Measurements from ENCODE around the gene KCNAB1.

- TF ChIP-seq CTCF (IDR thresholded peaks at IDR 0.05) (no peak), EZH2 (IDR thresholded peaks at IDR 0.05; ENCODE audit: borderline replicate concordance, insufficient read depth, low read depth, low read length, poor library complexity, severe bottlenecking) (no peak)
Measured at GRCh38 chr3:156463123-156463522, 342.7 kb downstream of the KCNAB1 start.

Data from B cell (primary cell).